GM12878 (cell line): ENCODE data around the gene ITPKB. TPM values are rescaled to one million over a fixed set of nuclear protein-coding genes. Genes with fewer than 3 reads are reported as not detected.

Experiments used
- KAT2A ChIP-seq: conservative IDR thresholded peaks from 2 replicates; pipeline ENCODE4 v1.6.1; 2011; ENCODE audit warnings: low read depth, low read length; ENCODE audit not compliant: control insufficient read depth
- NBN ChIP-seq: fragments of 450-650 bp; IDR thresholded peaks from 2 replicates; pipeline ENCODE4 v1.6.1; 2016
- NFXL1 ChIP-seq: fragments of 450-650 bp; IDR thresholded peaks from 2 replicates; pipeline ENCODE4 v1.6.1; 2017; ENCODE audit warnings: antibody characterized with exemption, mild to moderate bottlenecking, borderline replicate concordance
- NR2C2 ChIP-seq: IDR thresholded peaks from 2 replicates; pipeline ENCODE4 v1.6.1; 2011; ENCODE audit warnings: borderline replicate concordance, low read depth; ENCODE audit not compliant: control insufficient read depth, insufficient read length
- PAX8 ChIP-seq: fragments of 450-650 bp; IDR thresholded peaks from 2 replicates; pipeline ENCODE4 v1.6.1; 2017; ENCODE audit warnings: mild to moderate bottlenecking, moderate library complexity
- RBBP5 ChIP-seq: fragments of 200-600 bp; sonication (generic); conservative IDR thresholded peaks from 2 replicates; pipeline ENCODE4 v1.6.1; 2016
- SIN3A ChIP-seq: IDR thresholded peaks from 2 replicates; pipeline ENCODE4 v1.6.1; 2012; ENCODE audit warnings: low read depth, low read length, improper control_type of control experiment
- SMAD1 ChIP-seq: fragments of 450-650 bp; IDR thresholded peaks from 2 replicates; pipeline ENCODE4 v1.6.1; 2018; ENCODE audit warnings: mild to moderate bottlenecking, low read depth; ENCODE audit not compliant: partially characterized antibody
- SRF ChIP-seq, 2 experiments: IDR thresholded peaks; 2 replicates each; pipeline ENCODE4 v1.6.1; 2011; ENCODE audit warnings: low read depth in 2 of 2, low read length in 2 of 2, mild to moderate bottlenecking in 1 of 2, moderate library complexity in 1 of 2
- YBX1 ChIP-seq: fragments of 450-650 bp; IDR thresholded peaks from 2 replicates; pipeline ENCODE4 v1.6.1; 2016; ENCODE audit warnings: antibody characterized with exemption
- ZZZ3 ChIP-seq: IDR thresholded peaks from 2 replicates; pipeline ENCODE4 v1.6.1; 2011; ENCODE audit warnings: low read depth; ENCODE audit not compliant: control insufficient read depth, insufficient read length
- polyA plus RNA-seq, 11 experiments: library from polyadenylated mRNA; depleted of rRNA in 4 of 11; unstranded in 6 of 11; stranded (reverse) in 5 of 11; fragments of >200 nt; fragmentation: Nextera tagmentation in 4 of 11; fragmentation: Illumina TruSeq in 1 of 11; extraction: Ambion mirVana in 4 of 11; extraction: Trizol in 1 of 11; gene quantifications; 1 replicate in 1 of 11; 2 replicates in 10 of 11; pipeline versions ENCODE4 v1.2.1 to v1.2.3, GENCODE V29; 2011 to 2016; ENCODE audit warnings: inconsistent platforms in 2 of 11, missing spikeins in 2 of 11, low read depth in 1 of 11
- total RNA-seq, 4 experiments: library from RNA; depleted of rRNA in 3 of 4; stranded (reverse); fragments of >200 nt in 3 of 4; fragmentation: Illumina TruSeq in 1 of 4; extraction: Trizol in 1 of 4; gene quantifications; 2 replicates each; pipeline versions ENCODE4 v1.2.1 to v1.2.3, GENCODE V29; 2013 to 2021
- TF ChIP-seq, protein P1 (sequence below): IDR thresholded peaks from 2 replicates; pipeline ENCODE4 v1.6.1; 2012; ENCODE audit warnings: low read depth, low read length, improper control_type of control experiment
- TF ChIP-seq, protein P2 (sequence below): IDR thresholded peaks from 2 replicates; pipeline ENCODE4 v1.6.1; 2011; ENCODE audit warnings: borderline replicate concordance, low read depth, mild to moderate bottlenecking, moderate library complexity, low read length; ENCODE audit not compliant: insufficient read depth, poor library complexity, severe bottlenecking
- TF ChIP-seq, protein P3 (sequence below): fragments of 450-650 bp; IDR thresholded peaks from 2 replicates; pipeline ENCODE4 v1.6.1; 2017; ENCODE audit warnings: borderline replicate concordance
- TF ChIP-seq, protein P4 (sequence below): IDR thresholded peaks from 2 replicates; pipeline ENCODE4 v1.6.1; 2011; ENCODE audit warnings: borderline replicate concordance, low read depth, mild to moderate bottlenecking, moderate library complexity, mixed read lengths, low read length; ENCODE audit not compliant: insufficient read depth; ENCODE audit errors: extremely low read length
- TF ChIP-seq, protein P5 (sequence below): IDR thresholded peaks from 2 replicates; pipeline ENCODE4 v1.6.1; 2012; ENCODE audit warnings: low read depth, low read length, improper control_type of control experiment
- TF ChIP-seq, protein P6 (sequence below): IDR thresholded peaks from 2 replicates; pipeline ENCODE4 v1.6.1; 2012; ENCODE audit warnings: low read length, inconsistent platforms
- TF ChIP-seq, protein P7 (sequence below): fragments of 450-650 bp; conservative IDR thresholded peaks from 2 replicates; pipeline ENCODE4 v1.6.1; 2017; ENCODE audit warnings: mild to moderate bottlenecking, moderate library complexity

Gene ITPKB
- total and polyA plus RNA-seq, 10 of the 15 experiments (the other 5 are each of a cell fraction or from before 2014, with no cell fraction given) = 1.3 to 38.7 (median 12.9) TPM

DNA sequence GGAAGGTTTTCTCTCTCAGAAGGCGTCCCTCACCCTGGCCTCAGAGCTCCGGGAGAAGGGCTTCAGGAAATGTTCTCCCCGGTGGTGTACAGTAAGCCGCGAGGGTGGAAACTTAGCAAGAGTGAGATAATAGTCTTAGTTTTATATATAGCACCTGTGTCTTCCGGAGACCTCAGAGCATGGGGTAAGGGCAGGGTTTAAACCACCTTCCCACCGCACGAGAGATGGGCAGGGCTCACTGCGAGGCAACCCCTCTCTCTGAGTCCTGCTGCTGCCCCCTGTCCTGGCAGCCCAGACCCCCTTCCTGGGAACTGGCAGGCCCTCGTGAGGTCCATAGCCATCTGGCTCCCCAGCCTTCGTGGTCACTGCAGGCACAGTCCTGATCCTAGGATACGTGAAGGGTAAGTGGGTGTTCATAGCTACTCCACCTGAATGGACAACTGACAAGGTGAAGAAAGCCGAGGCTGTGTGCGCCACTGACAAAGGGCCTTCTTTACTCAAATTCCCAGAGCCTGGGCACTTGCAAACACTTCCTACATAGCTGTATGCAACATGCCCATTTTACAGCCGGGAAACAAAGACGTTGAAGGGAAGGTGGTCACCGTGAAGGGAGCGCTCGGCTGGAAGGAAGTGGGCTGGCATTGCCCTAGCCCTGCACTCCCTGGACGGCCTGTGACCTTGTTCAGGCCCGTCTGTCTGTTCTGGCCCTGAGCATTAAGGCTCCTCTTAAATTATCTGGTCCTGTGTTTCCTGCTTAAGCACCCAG is 26.9 kb downstream of the ITPKB start (continued):
- TF ChIP-seq, protein P1, sequence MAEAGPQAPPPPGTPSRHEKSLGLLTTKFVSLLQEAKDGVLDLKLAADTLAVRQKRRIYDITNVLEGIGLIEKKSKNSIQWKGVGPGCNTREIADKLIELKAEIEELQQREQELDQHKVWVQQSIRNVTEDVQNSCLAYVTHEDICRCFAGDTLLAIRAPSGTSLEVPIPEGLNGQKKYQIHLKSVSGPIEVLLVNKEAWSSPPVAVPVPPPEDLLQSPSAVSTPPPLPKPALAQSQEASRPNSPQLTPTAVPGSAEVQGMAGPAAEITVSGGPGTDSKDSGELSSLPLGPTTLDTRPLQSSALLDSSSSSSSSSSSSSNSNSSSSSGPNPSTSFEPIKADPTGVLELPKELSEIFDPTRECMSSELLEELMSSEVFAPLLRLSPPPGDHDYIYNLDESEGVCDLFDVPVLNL = no peak
- TF ChIP-seq, protein P2, sequence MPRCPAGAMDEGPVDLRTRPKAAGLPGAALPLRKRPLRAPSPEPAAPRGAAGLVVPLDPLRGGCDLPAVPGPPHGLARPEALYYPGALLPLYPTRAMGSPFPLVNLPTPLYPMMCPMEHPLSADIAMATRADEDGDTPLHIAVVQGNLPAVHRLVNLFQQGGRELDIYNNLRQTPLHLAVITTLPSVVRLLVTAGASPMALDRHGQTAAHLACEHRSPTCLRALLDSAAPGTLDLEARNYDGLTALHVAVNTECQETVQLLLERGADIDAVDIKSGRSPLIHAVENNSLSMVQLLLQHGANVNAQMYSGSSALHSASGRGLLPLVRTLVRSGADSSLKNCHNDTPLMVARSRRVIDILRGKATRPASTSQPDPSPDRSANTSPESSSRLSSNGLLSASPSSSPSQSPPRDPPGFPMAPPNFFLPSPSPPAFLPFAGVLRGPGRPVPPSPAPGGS = no peak
- TF ChIP-seq ZZZ3 (no peak), RBBP5 (no peak), NR2C2 (no peak), YBX1 (no peak), SRF (IDR thresholded peaks at IDR 0.05; ENCODE audit: low read depth in 2 of 2, low read length in 2 of 2) (no peak), SMAD1 (no peak), NBN (no peak), SIN3A (no peak), KAT2A (no peak), PAX8 (no peak), NFXL1 (no peak)
- TF ChIP-seq, protein P3, sequence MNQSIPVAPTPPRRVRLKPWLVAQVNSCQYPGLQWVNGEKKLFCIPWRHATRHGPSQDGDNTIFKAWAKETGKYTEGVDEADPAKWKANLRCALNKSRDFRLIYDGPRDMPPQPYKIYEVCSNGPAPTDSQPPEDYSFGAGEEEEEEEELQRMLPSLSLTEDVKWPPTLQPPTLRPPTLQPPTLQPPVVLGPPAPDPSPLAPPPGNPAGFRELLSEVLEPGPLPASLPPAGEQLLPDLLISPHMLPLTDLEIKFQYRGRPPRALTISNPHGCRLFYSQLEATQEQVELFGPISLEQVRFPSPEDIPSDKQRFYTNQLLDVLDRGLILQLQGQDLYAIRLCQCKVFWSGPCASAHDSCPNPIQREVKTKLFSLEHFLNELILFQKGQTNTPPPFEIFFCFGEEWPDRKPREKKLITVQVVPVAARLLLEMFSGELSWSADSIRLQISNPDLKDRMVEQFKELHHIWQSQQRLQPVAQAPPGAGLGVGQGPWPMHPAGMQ = no peak
- TF ChIP-seq, protein P4, sequence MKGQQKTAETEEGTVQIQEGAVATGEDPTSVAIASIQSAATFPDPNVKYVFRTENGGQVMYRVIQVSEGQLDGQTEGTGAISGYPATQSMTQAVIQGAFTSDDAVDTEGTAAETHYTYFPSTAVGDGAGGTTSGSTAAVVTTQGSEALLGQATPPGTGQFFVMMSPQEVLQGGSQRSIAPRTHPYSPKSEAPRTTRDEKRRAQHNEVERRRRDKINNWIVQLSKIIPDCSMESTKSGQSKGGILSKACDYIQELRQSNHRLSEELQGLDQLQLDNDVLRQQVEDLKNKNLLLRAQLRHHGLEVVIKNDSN = no peak
- TF ChIP-seq, protein P5, sequence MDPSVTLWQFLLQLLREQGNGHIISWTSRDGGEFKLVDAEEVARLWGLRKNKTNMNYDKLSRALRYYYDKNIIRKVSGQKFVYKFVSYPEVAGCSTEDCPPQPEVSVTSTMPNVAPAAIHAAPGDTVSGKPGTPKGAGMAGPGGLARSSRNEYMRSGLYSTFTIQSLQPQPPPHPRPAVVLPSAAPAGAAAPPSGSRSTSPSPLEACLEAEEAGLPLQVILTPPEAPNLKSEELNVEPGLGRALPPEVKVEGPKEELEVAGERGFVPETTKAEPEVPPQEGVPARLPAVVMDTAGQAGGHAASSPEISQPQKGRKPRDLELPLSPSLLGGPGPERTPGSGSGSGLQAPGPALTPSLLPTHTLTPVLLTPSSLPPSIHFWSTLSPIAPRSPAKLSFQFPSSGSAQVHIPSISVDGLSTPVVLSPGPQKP = no peak
- TF ChIP-seq, protein P6, sequence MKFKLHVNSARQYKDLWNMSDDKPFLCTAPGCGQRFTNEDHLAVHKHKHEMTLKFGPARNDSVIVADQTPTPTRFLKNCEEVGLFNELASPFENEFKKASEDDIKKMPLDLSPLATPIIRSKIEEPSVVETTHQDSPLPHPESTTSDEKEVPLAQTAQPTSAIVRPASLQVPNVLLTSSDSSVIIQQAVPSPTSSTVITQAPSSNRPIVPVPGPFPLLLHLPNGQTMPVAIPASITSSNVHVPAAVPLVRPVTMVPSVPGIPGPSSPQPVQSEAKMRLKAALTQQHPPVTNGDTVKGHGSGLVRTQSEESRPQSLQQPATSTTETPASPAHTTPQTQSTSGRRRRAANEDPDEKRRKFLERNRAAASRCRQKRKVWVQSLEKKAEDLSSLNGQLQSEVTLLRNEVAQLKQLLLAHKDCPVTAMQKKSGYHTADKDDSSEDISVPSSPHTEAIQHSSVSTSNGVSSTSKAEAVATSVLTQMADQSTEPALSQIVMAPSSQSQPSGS = no peak; the same call in 1 of the 2 replicates
- TF ChIP-seq, protein P7, sequence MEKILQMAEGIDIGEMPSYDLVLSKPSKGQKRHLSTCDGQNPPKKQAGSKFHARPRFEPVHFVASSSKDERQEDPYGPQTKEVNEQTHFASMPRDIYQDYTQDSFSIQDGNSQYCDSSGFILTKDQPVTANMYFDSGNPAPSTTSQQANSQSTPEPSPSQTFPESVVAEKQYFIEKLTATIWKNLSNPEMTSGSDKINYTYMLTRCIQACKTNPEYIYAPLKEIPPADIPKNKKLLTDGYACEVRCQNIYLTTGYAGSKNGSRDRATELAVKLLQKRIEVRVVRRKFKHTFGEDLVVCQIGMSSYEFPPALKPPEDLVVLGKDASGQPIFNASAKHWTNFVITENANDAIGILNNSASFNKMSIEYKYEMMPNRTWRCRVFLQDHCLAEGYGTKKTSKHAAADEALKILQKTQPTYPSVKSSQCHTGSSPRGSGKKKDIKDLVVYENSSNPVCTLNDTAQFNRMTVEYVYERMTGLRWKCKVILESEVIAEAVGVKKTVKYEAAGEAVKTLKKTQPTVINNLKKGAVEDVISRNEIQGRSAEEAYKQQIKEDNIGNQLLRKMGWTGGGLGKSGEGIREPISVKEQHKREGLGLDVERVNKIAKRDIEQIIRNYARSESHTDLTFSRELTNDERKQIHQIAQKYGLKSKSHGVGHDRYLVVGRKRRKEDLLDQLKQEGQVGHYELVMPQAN = no peak
